DND-41 (cell line): ENCODE results near the gene ANKRD40.

ENCODE experiments used
- ATAC-seq: fragments of 200-7000 bp; cut with Tn5 transposase; 3 replicates; pipeline ENCODE4 v1.9.1; 2021; ENCODE audit warnings: low read depth; ENCODE audit not compliant: insufficient read depth
- DNase-seq: peaks from one replicate; pipeline ENCODE4 v3.0.0-alpha.2; 2020
- H2AFZ ChIP-seq: 2 replicates; pipeline ENCODE4 v1.6.0; 2012; ENCODE audit warnings: low read depth, low read length
- H3K27ac ChIP-seq: 2 replicates; pipeline ENCODE4 v1.5.1; 2012; ENCODE audit warnings: low read length, inconsistent platforms
- H3K27me3 ChIP-seq: fragments of 200-600 bp; sonication (generic); 2 replicates; pipeline ENCODE4 v1.6.0; 2012; ENCODE audit warnings: low read length, mild to moderate bottlenecking, inconsistent platforms; ENCODE audit not compliant: insufficient read depth, poor library complexity
- H3K36me3 ChIP-seq: 2 replicates; pipeline ENCODE4 v1.5.1; 2012; ENCODE audit warnings: low read length, inconsistent platforms; ENCODE audit not compliant: insufficient read depth
- H3K4me1 ChIP-seq: 2 replicates; pipeline ENCODE4 v1.5.1; 2012; ENCODE audit warnings: mild to moderate bottlenecking, low read length; ENCODE audit not compliant: insufficient read depth
- H3K4me2 ChIP-seq: 2 replicates; pipeline ENCODE4 v1.6.0; 2012; ENCODE audit warnings: mild to moderate bottlenecking, moderate library complexity, low read length, inconsistent platforms; ENCODE audit not compliant: insufficient read depth
- H3K4me3 ChIP-seq, 2 experiments: fragments of 200-600 bp in 1 of 2; shearing (Covaris generic) in 1 of 2; 2 replicates each; pipeline ENCODE4 v1.5.1; 2012 to 2016; ENCODE audit warnings: inconsistent platforms in 2 of 2, low read length in 2 of 2, mild to moderate bottlenecking in 2 of 2, low read depth in 1 of 2, moderate library complexity in 1 of 2
- H3K79me2 ChIP-seq: 2 replicates; pipeline ENCODE4 v1.6.0; 2012; ENCODE audit warnings: low read length, inconsistent platforms; ENCODE audit not compliant: insufficient read depth
- H3K9ac ChIP-seq: 2 replicates; pipeline ENCODE4 v1.6.0; 2012; ENCODE audit warnings: low read depth, mild to moderate bottlenecking, inconsistent platforms, low read length, moderate library complexity
- H3K9me3 ChIP-seq: 2 replicates; pipeline ENCODE4 v1.5.1; 2012; ENCODE audit warnings: low read length, moderate library complexity, mild to moderate bottlenecking, inconsistent platforms; ENCODE audit not compliant: insufficient read depth, severe bottlenecking
- H4K20me1 ChIP-seq: 2 replicates; pipeline ENCODE4 v1.6.0; 2012; ENCODE audit warnings: low read length; ENCODE audit not compliant: insufficient read depth
- CTCF ChIP-seq: IDR thresholded peaks from 2 replicates; pipeline ENCODE4 v1.5.1; 2012; ENCODE audit warnings: borderline replicate concordance, low read length, moderate library complexity, mild to moderate bottlenecking; ENCODE audit not compliant: poor library complexity, severe bottlenecking; ENCODE audit errors: extremely low read depth
- EZH2 ChIP-seq: IDR thresholded peaks from 3 replicates; pipeline ENCODE4 v1.6.1; 2012; ENCODE audit warnings: borderline replicate concordance, low read depth, mild to moderate bottlenecking, moderate library complexity, low read length, inconsistent platforms; ENCODE audit not compliant: severe bottlenecking

Gene ANKRD40

GRCh38 chr17:50745631-50746030 is 37.9 kb upstream of the ANKRD40 start:
- TF ChIP-seq EZH2, result no peak
- TF ChIP-seq CTCF, result no peak
- Histone ChIP-seq H3K4me2 (no peak overlapping the region), H3K27ac (no peak overlapping the region), H3K9ac (no peak overlapping the region), H3K79me2 (peaks cover 19% of the 10 kb centered on the region), H4K20me1 (peaks cover 28% of the 10 kb centered on the region), H2AFZ (no peak overlapping the region), H3K36me3 (peaks cover 99% of the 10 kb centered on the region), H3K9me3 (no peaks in the 10 kb centered on the region), H3K27me3 (no peaks in the 10 kb centered on the region), H3K4me3 (no peak overlapping the region), H3K4me1 (no peaks in the 10 kb centered on the region)
- DNase-seq, result no peak
- no peak for ATAC-seq

DNA sequence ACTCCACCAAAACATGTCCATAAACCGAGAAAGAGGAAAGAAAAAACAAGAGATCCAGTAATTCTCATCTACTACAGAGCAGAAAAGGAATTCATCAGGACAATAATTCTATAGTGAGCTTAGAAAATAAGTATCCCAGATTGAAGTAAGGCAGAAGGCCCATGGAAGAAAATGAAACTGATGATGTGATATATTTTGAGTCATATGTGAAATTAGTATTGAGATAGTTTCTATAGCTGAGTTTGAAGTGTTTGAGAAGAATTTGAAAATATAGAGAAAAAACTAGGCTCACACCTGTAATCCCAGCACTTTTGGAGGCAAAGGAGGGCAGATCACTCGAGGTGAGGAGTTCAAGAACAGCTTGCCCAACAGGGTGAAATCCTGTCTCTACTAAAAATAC is 31.4 kb upstream of the ANKRD40 start:
- H3K27me3 ChIP-seq, result no peaks in the 10 kb centered on the region
- DNase-seq, result no peak
- H3K4me3 ChIP-seq, result no peak overlapping the region
- ATAC-seq, result no peak
- peaks cover 74% of the 10 kb centered on the region for H4K20me1 ChIP-seq
- no peak overlapping the region for H3K4me2 ChIP-seq
- TF ChIP-seq EZH2, result no peak
- no peak for TF ChIP-seq CTCF
- no peak overlapping the region for H2AFZ ChIP-seq
- no peaks in the 10 kb centered on the region for H3K9me3 ChIP-seq
- H3K79me2 ChIP-seq, result peaks cover 79% of the 10 kb centered on the region
- no peak overlapping the region for H3K9ac ChIP-seq
- no peaks in the 10 kb centered on the region for H3K4me1 ChIP-seq
- H3K27ac ChIP-seq, result no peak overlapping the region
- peaks cover 82% of the 10 kb centered on the region for H3K36me3 ChIP-seq

GRCh38 chr17:50737118-50737698 is 29.5 kb upstream of the ANKRD40 start:
- Histone ChIP-seq H3K4me3 (no peak overlapping the region), H3K27me3 (no peaks in the 10 kb centered on the region), H3K27ac (no peak overlapping the region), H2AFZ (no peak overlapping the region), H3K79me2 (peaks cover 95% of the 10 kb centered on the region), H3K36me3 (peaks cover 68% of the 10 kb centered on the region), H3K9ac (no peak overlapping the region), H3K4me1 (no peaks in the 10 kb centered on the region), H3K9me3 (no peaks in the 10 kb centered on the region), H4K20me1 (peaks cover 81% of the 10 kb centered on the region), H3K4me2 (no peak overlapping the region)
- DNase-seq (no peak), ATAC-seq (no peak)
- TF ChIP-seq EZH2 (no peak), CTCF (no peak)
